Prostate gland (tissue), 2 donors: ENCODE results near the gene CD83. TPM values are rescaled to one million over a fixed set of nuclear protein-coding genes. Genes with fewer than 3 reads are reported as not detected.
A peak's percentile ranks its signal among the peaks of the same experiment; 100 is the strongest.

Source experiments
- DNase-seq: peaks from one replicate; pipeline ENCODE4 v3.0.0-alpha.2; 2019; ENCODE audit warnings: low spot score
- H3K27ac ChIP-seq, 2 donors: fragments of 200-600 bp; sonication (generic); 2 replicates each; pipeline ENCODE4 v1.5.1; 2017 to 2019
- H3K27me3 ChIP-seq: fragments of 200-600 bp; sonication (generic); replicated peaks from 2 replicates; pipeline ENCODE4 v1.5.1; 2019; ENCODE audit not compliant: insufficient read depth
- H3K36me3 ChIP-seq, 2 donors: fragments of 200-600 bp; sonication (generic); 1 replicate in 1 of 2; 2 replicates in 1 of 2; pipeline versions ENCODE4 v1.5.1 to v1.8.1; 2017 to 2019
- H3K4me1 ChIP-seq: fragments of 200-600 bp; sonication (generic); replicated peaks from 2 replicates; pipeline ENCODE4 v1.5.1; 2019
- H3K4me3 ChIP-seq, 2 donors: fragments of 200-600 bp; sonication (generic); 2 replicates each; pipeline ENCODE4 v1.5.1; 2017 to 2019
- H3K9me3 ChIP-seq: fragments of 200-600 bp; sonication (generic); 2 replicates; pipeline ENCODE4 v1.5.1; 2017
- CTCF ChIP-seq, 4 experiments: fragments of 200-600 bp in 2 of 4; fragments of 450-650 bp in 2 of 4; sonication (generic) in 2 of 4; IDR thresholded peaks; 1 replicate in 3 of 4; 2 replicates in 1 of 4; pipeline ENCODE4 v1.5.1; 2016 to 2019; ENCODE audit warnings: antibody characterized with exemption in 4 of 4, mild to moderate bottlenecking in 2 of 4, moderate library complexity in 2 of 4
- POLR2A ChIP-seq: fragments of 450-650 bp; IDR thresholded peaks from one replicate; pipeline ENCODE4 v1.6.1; 2016; ENCODE audit warnings: antibody characterized with exemption, mild to moderate bottlenecking
- POLR2AphosphoS5 ChIP-seq: sonication (generic); formaldehyde crosslinking; IDR thresholded peaks from one replicate; pipeline ENCODE4 v1.6.1; 2017; ENCODE audit warnings: antibody characterized with exemption
- WGBS: methylation state at CpG from one replicate; pipeline ENCODE4 v1.1.5; 2018; 5-methylcytosine and 5-hydroxymethylcytosine counted together
- intact Hi-C: fragments of 100-400 bp; cut with DNase I; formaldehyde crosslinking; loops from one replicate; pipeline ENCODE4 v1.14.2; 2022
- total RNA-seq, 2 donors: library from RNA; depleted of rRNA; stranded (reverse); fragments of >200 nt; gene quantifications; one replicate each; pipeline ENCODE4 v1.1.0, GENCODE V29; 2016

The CD83 gene
- total RNA-seq, 2 donors from 2014 or later = 5.5 to 5.7 TPM

DNA sequence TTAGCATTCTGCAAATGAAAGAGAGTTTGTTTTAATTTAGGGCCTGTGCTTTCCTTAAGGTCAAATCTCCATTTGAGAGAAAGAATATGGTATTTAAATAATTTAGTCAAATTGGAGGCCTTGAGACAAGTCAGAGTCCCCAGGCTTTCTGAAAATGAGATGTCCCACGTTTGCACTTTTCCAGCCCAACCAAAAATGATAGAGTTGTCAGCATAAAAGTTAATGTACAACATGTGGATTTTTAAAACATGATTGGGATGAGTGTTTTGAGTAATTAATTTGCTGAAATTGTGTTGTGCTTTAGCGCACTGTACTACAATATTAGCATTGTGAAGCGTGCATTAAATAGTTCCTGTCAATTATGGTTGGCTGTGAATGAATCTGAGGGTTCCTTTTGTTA, 10.0 kb downstream of the CD83 start:
- H3K9me3 ChIP-seq = no peaks in the 10 kb centered on the region
- 52% methylated on average over 3 of the region's 3 CpGs for WGBS
- no peak for DNase-seq
- no peak overlapping the region for H3K4me3 ChIP-seq
- intact Hi-C loops = no loop called here
- H3K4me1 ChIP-seq = no peaks in the 10 kb centered on the region
- no peaks in the 10 kb centered on the region for H3K27me3 ChIP-seq
- no peak overlapping the region for H3K27ac ChIP-seq
- no peaks in the 10 kb centered on the region for H3K36me3 ChIP-seq
- TF ChIP-seq CTCF (IDR thresholded peaks at IDR 0.05) = no peak
- TF ChIP-seq POLR2AphosphoS5 = no peak

DNA sequence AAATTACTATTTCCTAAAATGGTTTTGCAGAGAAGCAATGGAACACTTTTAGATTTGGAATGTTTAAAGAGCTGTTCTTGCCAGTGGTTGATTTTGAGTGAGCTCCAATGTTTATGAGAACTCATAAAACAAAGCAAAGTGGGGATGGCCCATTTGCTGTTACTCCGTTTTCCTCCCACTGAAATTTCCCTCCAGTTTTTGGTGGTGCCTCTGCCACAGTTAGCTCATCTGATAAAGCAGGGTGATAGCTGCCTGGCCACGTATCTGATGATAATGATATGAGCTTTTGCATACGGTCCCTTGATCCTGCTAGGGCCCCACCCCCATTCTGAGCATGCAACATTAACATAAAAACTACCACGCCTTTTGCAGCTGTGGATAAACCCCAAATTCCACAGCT, 10.4 kb downstream of the CD83 start:
- DNase-seq = no peak
- H3K27ac ChIP-seq = no peak overlapping the region
- H3K4me3 ChIP-seq = no peak overlapping the region
- H3K36me3 ChIP-seq = no peaks in the 10 kb centered on the region
- no peaks in the 10 kb centered on the region for H3K9me3 ChIP-seq
- no peaks in the 10 kb centered on the region for H3K27me3 ChIP-seq
- TF ChIP-seq CTCF (IDR thresholded peaks at IDR 0.05) (no peak), POLR2A (no peak), POLR2AphosphoS5 (no peak)
- no peaks in the 10 kb centered on the region for H3K4me1 ChIP-seq
- intact Hi-C loops = no loop called here
- 32% methylated on average over 4 of the region's 4 CpGs for WGBS

GRCh38 chr6:14128746-14129145, 11.2 kb downstream of the CD83 start:
- H3K9me3 ChIP-seq = no peaks in the 10 kb centered on the region
- intact Hi-C loops = no loop called here
- H3K27ac ChIP-seq = no peak overlapping the region
- no peak for TF ChIP-seq CTCF (IDR thresholded peaks at IDR 0.05)
- no peak for TF ChIP-seq POLR2AphosphoS5
- no peak for TF ChIP-seq POLR2A
- WGBS = 45% methylated on average over 4 of the region's 4 CpGs
- H3K4me1 ChIP-seq = no peaks in the 10 kb centered on the region
- H3K27me3 ChIP-seq = no peaks in the 10 kb centered on the region
- no peaks in the 10 kb centered on the region for H3K36me3 ChIP-seq
- H3K4me3 ChIP-seq = no peak overlapping the region
- DNase-seq = no peak

- DNase-seq = peak; percentile 32
- no peaks in the 10 kb centered on the region for H3K4me1 ChIP-seq
- WGBS = 27% methylated on average over 7 of the region's 7 CpGs
- no peak overlapping the region for H3K27ac ChIP-seq
- H3K9me3 ChIP-seq = no peaks in the 10 kb centered on the region
- no peaks in the 10 kb centered on the region for H3K36me3 ChIP-seq
- intact Hi-C loops = no loop called here
- no peak overlapping the region for H3K4me3 ChIP-seq
- no peak for TF ChIP-seq POLR2A
- TF ChIP-seq POLR2AphosphoS5 = peak; percentile 6
- peak in 3 of 4 experiments; percentile 40 to 56 (median 53) for TF ChIP-seq CTCF (IDR thresholded peaks at IDR 0.05)
- no peaks in the 10 kb centered on the region for H3K27me3 ChIP-seq
Measured at GRCh38 chr6:14129575-14129974, 12.0 kb downstream of the CD83 start.

DNA sequence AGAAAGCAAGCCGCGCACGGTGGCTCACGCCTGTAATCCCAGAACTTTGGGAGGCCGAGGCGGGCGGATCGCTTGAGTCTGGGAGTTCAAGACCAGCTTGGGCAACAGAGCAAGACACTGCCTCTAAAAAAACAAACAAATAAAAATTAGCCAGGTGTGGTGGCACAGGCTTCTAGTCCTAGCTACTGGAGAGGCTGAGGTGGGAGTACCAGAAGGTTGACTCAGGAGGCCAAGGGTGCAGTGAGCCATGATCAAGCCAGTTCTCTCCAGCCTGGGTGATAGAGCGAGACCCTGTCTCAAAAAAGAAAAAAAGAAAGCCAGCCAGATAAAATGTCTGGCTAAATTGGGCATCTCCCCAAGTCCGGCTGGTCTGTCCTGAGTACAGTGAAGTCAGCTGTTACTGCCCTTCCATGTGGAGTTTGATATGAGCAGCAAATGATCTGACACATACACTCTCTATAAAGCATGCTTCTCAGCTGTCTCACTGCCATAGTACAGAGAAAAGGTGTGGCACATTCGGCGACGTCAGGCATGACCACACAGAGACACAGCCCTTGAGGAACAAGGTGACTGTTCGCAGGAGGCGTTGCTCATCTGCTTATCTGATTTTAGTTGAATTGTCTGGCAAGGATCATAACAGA, 13.0 kb downstream of the CD83 start:
- WGBS = 76% methylated on average over 15 of the region's 15 CpGs
- H3K9me3 ChIP-seq = no peaks in the 10 kb centered on the region
- no peaks in the 10 kb centered on the region for H3K36me3 ChIP-seq
- H3K27me3 ChIP-seq = no peaks in the 10 kb centered on the region
- H3K4me3 ChIP-seq = no peak overlapping the region
- no peak overlapping the region for H3K27ac ChIP-seq
- intact Hi-C loops = loop anchor here (10.0 kb wide), 1 partner anchor 1494 kb away; no protein-coding TSS in a partner anchor
- no peak for DNase-seq
- no peaks in the 10 kb centered on the region for H3K4me1 ChIP-seq
- TF ChIP-seq CTCF (IDR thresholded peaks at IDR 0.05) (no peak), POLR2A (no peak), POLR2AphosphoS5 (no peak)
